HCT116 (cell line): ENCODE data around the gene ERMAP. TPM values are rescaled to one million over a fixed set of nuclear protein-coding genes. Genes with fewer than 3 reads are reported as not detected.
"Not testable (repeated sequence)": the region's sequence is repeated elsewhere in the genome, so short reads cannot be mapped to it uniquely, and the experiment has no call there.

Experiments
- ATAC-seq: fragments of 200-7000 bp; cut with Tn5 transposase; 2 replicates; pipeline ENCODE4 v1.9.1; 2020; ENCODE audit warnings: mild to moderate bottlenecking, moderate library complexity
- BruUV-seq: library from RNA; stranded (reverse); fragments of 400-500 nt; replicated peaks from 2 replicates; lab custom pipeline; 2021; lab: Mats Ljungman, UMichigan
- CTCF ChIA-PET: fragments of 300-600 bp; sonication (Branson Sonifier 250); formaldehyde crosslinking; loops from one replicate; lab custom pipeline; 2021; ENCODE audit warnings: antibody characterized with exemption; lab: Charles Lee
- POLR2A ChIA-PET: fragments of 300-600, 350-600 bp; sonication (Branson Sonifier 250); formaldehyde crosslinking; loops from one replicate; lab custom pipeline; 2021; ENCODE audit warnings: antibody characterized with exemption; lab: Charles Lee
- RAD21 ChIA-PET, 2 experiments: fragments of 300-600 bp; sonication (Branson Sonifier 250); formaldehyde crosslinking; loops; one replicate each; lab custom pipeline; 2023; ENCODE audit warnings: low total read pairs in 2 of 2; ENCODE audit not compliant: uncharacterized antibody in 2 of 2, unreplicated experiment in 2 of 2, low non-redundant PET in 1 of 2; lab: Charles Lee
- DNase-seq: peaks from one replicate; pipeline ENCODE4 v3.0.0-alpha.2; 2010; ENCODE audit warnings: low read depth, low spot score
- H2AFZ ChIP-seq: fragments of 200-600 bp; shearing (Covaris generic), sonication (generic); 2 replicates; pipeline ENCODE4 v1.6.1; 2017; ENCODE audit warnings: low read depth, mixed run types, mixed read lengths, antibody characterized with exemption, low read length; ENCODE audit not compliant: poor library complexity, severe bottlenecking
- H3K27ac ChIP-seq: 2 replicates; pipeline ENCODE4 v1.5.1; 2012; ENCODE audit warnings: low read depth, low read length
- H3K27me3 ChIP-seq: fragments of 200-600 bp; sonication (generic); 2 replicates; pipeline ENCODE4 v1.6.1; 2016; ENCODE audit warnings: mixed run types, low read length, mixed read lengths; ENCODE audit not compliant: insufficient read depth
- H3K36me3 ChIP-seq, 2 experiments: fragments of 200-500 bp in 1 of 2; fragments of 200-600 bp in 1 of 2; sonication (Bioruptor generic) in 1 of 2; sonication (generic) in 1 of 2; 2 replicates each; pipeline versions ENCODE4 v1.5.1 to v1.6.1; 2014 to 2016; ENCODE audit warnings: low read length in 2 of 2, inconsistent platforms in 1 of 2, mixed read lengths in 1 of 2, mixed run types in 1 of 2; ENCODE audit not compliant: insufficient read depth in 2 of 2, control insufficient read depth in 1 of 2
- H3K4me1 ChIP-seq, 2 experiments: fragments of 200-600 bp in 1 of 2; sonication (generic) in 1 of 2; 2 replicates each; pipeline versions ENCODE4 v1.5.1 to v1.6.1; 2012 to 2017; ENCODE audit warnings: low read length in 2 of 2, inconsistent platforms in 1 of 2, mild to moderate bottlenecking in 1 of 2, mixed read lengths in 1 of 2, mixed run types in 1 of 2, moderate library complexity in 1 of 2; ENCODE audit not compliant: insufficient read depth in 2 of 2, control insufficient read depth in 1 of 2
- H3K4me2 ChIP-seq: fragments of 200-600 bp; sonication (generic); 2 replicates; pipeline ENCODE4 v1.6.1; 2017; ENCODE audit warnings: mixed run types, low read length, mixed read lengths
- H3K4me3 ChIP-seq, 2 experiments: fragments of 200-600 bp in 1 of 2; sonication (generic) in 1 of 2; replicated peaks in 1 of 2; 2 replicates each; pipeline ENCODE4 v1.5.1; 2011 to 2016; ENCODE audit warnings: low read length in 2 of 2, control low read depth in 1 of 2, low read depth in 1 of 2, mild to moderate bottlenecking in 1 of 2, mixed read lengths in 1 of 2, mixed run types in 1 of 2
- H3K79me2 ChIP-seq: fragments of 200-600 bp; sonication (generic); 2 replicates; pipeline ENCODE4 v1.6.1; 2017; ENCODE audit warnings: mild to moderate bottlenecking, mixed run types, low read length, moderate library complexity, mixed read lengths; ENCODE audit not compliant: insufficient read depth
- H3K9ac ChIP-seq: fragments of 200-600 bp; sonication (generic); 2 replicates; pipeline ENCODE4 v1.6.1; 2016; ENCODE audit warnings: low read length, mixed read lengths
- H3K9me2 ChIP-seq: fragments of 200-600 bp; sonication (generic), shearing (Covaris generic); 2 replicates; pipeline ENCODE4 v1.6.1; 2017; ENCODE audit warnings: mixed run types, mild to moderate bottlenecking, moderate library complexity; ENCODE audit not compliant: insufficient read depth
- H3K9me3 ChIP-seq, 2 experiments: fragments of 200-500 bp in 1 of 2; fragments of 200-600 bp in 1 of 2; sonication (Bioruptor generic) in 1 of 2; sonication (generic) in 1 of 2; 2 replicates each; pipeline ENCODE4 v1.6.1; 2014 to 2017; ENCODE audit warnings: low read length in 2 of 2, mixed read lengths in 2 of 2, inconsistent platforms in 1 of 2, low read depth in 1 of 2, mild to moderate bottlenecking in 1 of 2, mixed run types in 1 of 2, moderate library complexity in 1 of 2; ENCODE audit not compliant: control insufficient read depth in 1 of 2, insufficient read depth in 1 of 2
- H4K20me1 ChIP-seq: fragments of 200-600 bp; sonication (generic), shearing (Covaris generic); 2 replicates; pipeline ENCODE4 v1.6.1; 2017; ENCODE audit warnings: mixed run types, mild to moderate bottlenecking, moderate library complexity; ENCODE audit not compliant: insufficient read depth
- CEBPB ChIP-seq: IDR thresholded peaks from 2 replicates; pipeline ENCODE4 v1.6.1; 2012; ENCODE audit warnings: low read depth
- EGR1 ChIP-seq: IDR thresholded peaks from 2 replicates; pipeline ENCODE4 v1.6.1; 2012; ENCODE audit warnings: low read depth
- EZH2phosphoT487 ChIP-seq: fragments of 200-600 bp; IDR thresholded peaks from 2 replicates; pipeline ENCODE4 v1.6.1; 2018; ENCODE audit warnings: antibody characterized with exemption, borderline replicate concordance
- FOSL1 ChIP-seq: IDR thresholded peaks from 2 replicates; pipeline ENCODE4 v1.6.1; 2012; ENCODE audit warnings: low read depth
- MAX ChIP-seq: IDR thresholded peaks from 2 replicates; pipeline ENCODE4 v1.6.1; 2012
- POLR2AphosphoS5 ChIP-seq: IDR thresholded peaks from 2 replicates; pipeline ENCODE4 v1.6.1; 2011; ENCODE audit warnings: mild to moderate bottlenecking, low read depth, low read length, moderate library complexity
- SP1 ChIP-seq: IDR thresholded peaks from 2 replicates; pipeline ENCODE4 v1.6.1; 2012; ENCODE audit warnings: low read depth
- TCF7L2 ChIP-seq: IDR thresholded peaks from 2 replicates; pipeline ENCODE4 v1.7.0; 2011; ENCODE audit warnings: borderline replicate concordance, inconsistent platforms; ENCODE audit not compliant: insufficient read depth, insufficient read length; ENCODE audit errors: extremely low read depth
- YY1 ChIP-seq: IDR thresholded peaks from 2 replicates; pipeline ENCODE4 v1.6.1; 2011; ENCODE audit warnings: low read length, low read depth, moderate library complexity, mild to moderate bottlenecking; ENCODE audit not compliant: insufficient replicate concordance; ENCODE audit errors: extremely low read depth
- ZBTB33 ChIP-seq: IDR thresholded peaks from 2 replicates; pipeline ENCODE4 v1.6.1; 2011; ENCODE audit warnings: mild to moderate bottlenecking, low read length, moderate library complexity; ENCODE audit not compliant: insufficient replicate concordance; ENCODE audit errors: extremely low read depth
- ZFX ChIP-seq: fragments of 450-650 bp; IDR thresholded peaks from 2 replicates; pipeline ENCODE4 v1.6.1; 2017
- ZNF274 ChIP-seq: fragments of 200-500 bp; sonication (Bioruptor generic); IDR thresholded peaks from 2 replicates; pipeline ENCODE4 v1.6.1; 2014; ENCODE audit warnings: mild to moderate bottlenecking, low read depth, low read length, inconsistent platforms
- intact Hi-C: fragments of 100-400 bp; cut with micrococcal nuclease; formaldehyde crosslinking; loops from 2 replicates; pipeline ENCODE4 v1.10.0; 2022
- total RNA-seq: library from RNA; stranded (reverse); gene quantifications from one replicate; pipeline ENCODE4 v1.2.1, GENCODE V29; 2021; ENCODE audit not compliant: unreplicated experiment

ERMAP gene
- total RNA-seq, 1 experiment from 2014 or later: 5.4 TPM

GRCh38 chr1:42866549-42866948, 49.6 kb downstream of the ERMAP start (continued):
- TF ChIP-seq YY1 (no peak), ZBTB33 (no peak), TCF7L2 (no peak), ZFX (no peak), EZH2phosphoT487 (no peak), MAX (no peak), ZNF274 (no peak), CEBPB (no peak), POLR2AphosphoS5 (no peak), FOSL1 (no peak), SP1 (no peak), EGR1 (no peak)

GRCh38 chr1:42868466-42868865, 51.5 kb downstream of the ERMAP start:
- H2AFZ ChIP-seq, H3K9me2 ChIP-seq, H3K9me3 ChIP-seq, H4K20me1 ChIP-seq, CTCF ChIA-PET, H3K4me1 ChIP-seq, H3K79me2 ChIP-seq, H3K27me3 ChIP-seq, RAD21 ChIA-PET, intact Hi-C loops, BruUV-seq, ATAC-seq, H3K27ac ChIP-seq, POLR2A ChIA-PET, DNase-seq, H3K4me3 ChIP-seq, H3K9ac ChIP-seq, H3K4me2 ChIP-seq, H3K36me3 ChIP-seq: not testable (repeated sequence)

- H3K27ac ChIP-seq, H2AFZ ChIP-seq, CTCF ChIA-PET, ATAC-seq, H3K9me3 ChIP-seq, RAD21 ChIA-PET, H3K4me1 ChIP-seq, intact Hi-C loops, H3K4me2 ChIP-seq, BruUV-seq, H3K79me2 ChIP-seq, H3K36me3 ChIP-seq, H4K20me1 ChIP-seq, H3K4me3 ChIP-seq, POLR2A ChIA-PET, H3K27me3 ChIP-seq, H3K9me2 ChIP-seq, H3K9ac ChIP-seq, DNase-seq: not testable (repeated sequence)
Measured at GRCh38 chr1:42869254-42869653, 52.3 kb downstream of the ERMAP start.

- CTCF ChIA-PET, H3K27me3 ChIP-seq: not testable (repeated sequence)
Measured at GRCh38 chr1:42869751-42870150, 52.8 kb downstream of the ERMAP start.

More at GRCh38 chr1:42869751-42870150, 52.8 kb downstream of the ERMAP start:
- H3K79me2 ChIP-seq, H3K9me2 ChIP-seq, BruUV-seq, H3K27ac ChIP-seq, H4K20me1 ChIP-seq, RAD21 ChIA-PET, H3K4me3 ChIP-seq, H3K36me3 ChIP-seq, intact Hi-C loops, POLR2A ChIA-PET, H3K9me3 ChIP-seq, DNase-seq, H3K4me1 ChIP-seq, H2AFZ ChIP-seq, H3K4me2 ChIP-seq, ATAC-seq, H3K9ac ChIP-seq: not testable (repeated sequence)
